Stimulated activated CD4-positive, alpha-beta T cell treated with anti-CD3 and anti-CD28 coated beads, Interleukin-15, amount 100 ng/mL, for 24 hours (primary cell): ENCODE results near the gene CEBPE.
A peak's percentile ranks its signal among the peaks of the same experiment; 100 is the strongest.

Experiments
- DNase-seq: peaks from one replicate; pipeline ENCODE4 v3.0.0-alpha.2; 2020

CEBPE gene

GRCh38 chr14:23118506-23119362 lies at the start of gene CEBPE:
TSS of gene CEBPE (minus strand) at chr14:23119255. CDS start at chr14:23119091, 164 bp downstream.
- DNase-seq = no peak

DNA sequence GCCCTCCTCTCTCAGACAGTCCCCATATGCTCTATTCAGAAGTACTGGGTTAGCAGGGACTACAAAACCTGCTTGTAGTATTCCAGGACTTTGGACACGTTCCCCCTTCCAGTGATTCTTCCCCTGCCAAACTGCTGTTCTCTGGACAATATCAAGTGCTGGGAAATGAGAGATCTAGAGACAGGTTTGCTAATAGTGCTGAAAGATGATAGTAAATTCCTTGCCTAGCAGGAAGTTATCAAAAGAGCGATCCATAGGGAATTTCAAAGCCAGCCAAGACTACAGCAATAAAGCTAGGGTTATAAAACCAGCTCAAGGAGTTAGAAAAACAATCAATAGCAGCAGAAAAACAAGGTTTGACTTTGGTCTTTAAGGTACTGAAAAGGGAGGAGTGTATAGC lies 49.2 kb upstream of the CEBPE start:
- DNase-seq = no peak

GRCh38 chr14:23167116-23167847 lies 48.2 kb upstream of the CEBPE start:
- no peak for DNase-seq

GRCh38 chr14:23164949-23165348 lies 45.9 kb upstream of the CEBPE start:
- DNase-seq = no peak

DNA sequence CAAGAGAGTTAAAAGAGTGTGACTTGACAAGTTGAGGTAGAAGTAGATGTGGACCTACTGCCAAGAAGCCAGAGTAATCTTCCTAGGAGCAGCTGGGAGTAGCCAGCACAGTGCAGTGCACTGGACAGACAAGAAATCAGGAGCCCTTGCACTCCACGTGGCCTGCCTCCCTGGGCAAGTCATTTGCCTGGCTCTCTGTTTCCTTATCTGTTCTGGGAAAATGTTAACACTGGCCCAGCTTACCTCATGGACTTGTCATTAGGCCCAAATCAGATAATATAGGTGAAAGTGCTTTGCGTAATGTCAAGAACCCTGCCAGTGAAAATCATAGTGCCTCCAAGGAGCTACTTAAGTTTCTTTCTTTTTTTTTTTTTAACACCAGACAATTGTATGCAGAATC lies 45.2 kb upstream of the CEBPE start:
- DNase-seq = no peak

GRCh38 chr14:23163830-23164229 lies 44.8 kb upstream of the CEBPE start:
- DNase-seq = no peak

DNA sequence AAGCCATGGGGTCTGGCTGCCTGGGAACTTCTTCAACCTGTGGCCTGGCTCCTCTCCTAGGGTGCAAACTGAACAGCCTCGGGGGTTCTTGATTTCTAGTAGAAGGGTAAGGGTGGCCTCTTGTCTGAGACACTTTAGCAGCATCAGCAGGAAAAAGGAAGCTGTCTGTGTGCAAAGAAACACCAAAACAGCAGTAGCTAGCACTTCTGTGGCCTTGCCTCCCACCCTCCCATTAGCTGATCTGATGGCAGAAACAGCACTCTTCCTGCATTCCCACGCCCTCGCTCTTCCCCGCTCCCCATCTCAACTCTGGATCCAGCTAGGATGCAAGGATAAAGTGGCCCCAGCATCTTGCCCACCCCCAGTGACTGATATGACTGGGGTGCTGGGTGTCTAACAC lies 43.7 kb upstream of the CEBPE start:
- no peak for DNase-seq

DNA sequence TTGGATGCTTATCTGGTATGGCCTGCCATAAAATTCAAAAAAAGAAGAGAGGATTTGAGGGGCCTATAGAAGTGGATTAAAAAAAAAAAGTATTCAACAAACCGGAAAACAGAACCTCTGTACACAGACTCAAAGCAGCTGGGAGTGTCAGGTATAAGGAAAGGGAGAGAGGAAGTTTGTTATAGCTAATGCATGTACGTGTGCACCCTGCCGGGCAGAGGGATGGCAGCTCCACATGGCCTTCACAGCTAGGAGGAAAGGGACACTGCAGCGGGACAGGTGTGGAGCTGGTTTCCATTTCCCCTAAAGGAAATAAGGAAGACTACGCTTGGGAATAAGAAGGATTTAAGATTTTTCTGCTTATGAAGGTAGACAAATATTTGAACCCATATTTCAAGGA lies 43.0 kb upstream of the CEBPE start:
- no peak for DNase-seq

DNA sequence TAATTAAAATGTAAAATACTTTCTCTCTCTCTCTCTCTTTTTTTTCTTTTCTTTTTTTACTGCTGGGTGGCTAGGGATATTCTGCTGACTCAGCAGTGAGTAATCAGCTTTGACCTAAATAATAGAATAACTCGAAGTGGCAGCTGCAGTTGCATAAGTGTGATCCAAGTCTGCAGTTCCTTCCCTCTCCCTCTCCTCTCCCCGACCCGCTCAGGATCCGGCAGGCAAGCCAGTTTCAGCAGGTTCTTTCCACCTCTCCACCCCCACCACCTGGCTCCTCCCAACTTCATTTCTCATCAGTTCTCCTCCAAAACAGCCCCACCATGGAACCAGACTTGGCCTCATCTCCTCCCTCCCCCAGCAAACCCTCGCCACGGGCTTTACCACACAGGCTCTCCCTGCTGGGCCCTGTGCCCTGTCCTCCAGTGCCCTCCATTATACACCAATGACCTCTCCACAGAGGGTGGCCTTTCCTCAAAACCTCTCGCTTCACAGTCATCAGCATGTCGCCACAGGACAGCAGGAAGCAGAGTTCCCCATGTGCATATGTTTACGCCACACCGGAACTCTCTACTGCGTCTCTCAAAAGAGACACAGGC lies 42.0 kb upstream of the CEBPE start:
- no peak for DNase-seq

DNA sequence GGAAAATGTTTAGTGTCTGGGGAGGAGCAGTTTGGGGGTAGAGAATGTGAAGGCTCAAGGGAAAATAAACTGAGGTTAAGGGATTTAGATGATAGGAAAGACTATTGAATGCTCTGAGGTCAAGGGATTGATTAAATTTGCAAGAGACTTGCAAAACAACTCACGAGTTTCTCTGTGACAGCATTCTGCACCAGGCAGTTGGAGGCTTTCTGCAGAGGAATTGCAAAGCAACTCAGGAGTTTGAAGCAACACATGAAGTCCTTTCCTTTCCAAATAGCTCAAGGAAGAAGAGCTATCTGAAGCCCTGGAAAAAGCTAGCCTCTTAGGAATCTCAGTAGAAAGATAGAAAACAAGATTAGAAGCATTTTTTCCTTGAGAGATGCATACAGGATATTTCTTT lies 40.5 kb upstream of the CEBPE start:
- no peak for DNase-seq

DNA sequence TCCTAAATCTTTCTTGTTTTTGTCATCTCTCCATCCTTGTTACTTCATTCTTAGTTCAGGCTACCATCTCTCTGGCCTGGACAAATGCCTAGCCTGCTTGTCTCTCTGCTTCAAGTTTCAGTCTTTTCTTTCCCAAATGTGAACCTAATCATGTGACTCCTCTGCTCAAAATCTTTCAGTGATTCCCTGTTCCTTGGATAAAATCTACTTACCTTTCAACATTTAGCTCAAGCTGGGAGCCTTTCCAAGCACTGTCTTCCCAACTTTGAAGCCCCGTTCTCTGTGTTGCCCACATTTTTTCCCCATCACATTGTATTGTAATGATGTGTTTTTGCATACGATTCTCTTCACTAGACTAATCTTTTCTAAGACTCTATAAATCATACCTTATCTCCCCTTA lies 39.7 kb upstream of the CEBPE start:
- no peak for DNase-seq

- no peak for DNase-seq
Measured at GRCh38 chr14:23154964-23155587, 36.0 kb upstream of the CEBPE start.

GRCh38 chr14:23153851-23154796 lies 35.1 kb upstream of the CEBPE start:
- peak; percentile 46 for DNase-seq

GRCh38 chr14:23151342-23151741 lies 32.3 kb upstream of the CEBPE start:
- DNase-seq = no peak

- no peak for DNase-seq
Measured at GRCh38 chr14:23149745-23150144, 30.7 kb upstream of the CEBPE start.

DNA sequence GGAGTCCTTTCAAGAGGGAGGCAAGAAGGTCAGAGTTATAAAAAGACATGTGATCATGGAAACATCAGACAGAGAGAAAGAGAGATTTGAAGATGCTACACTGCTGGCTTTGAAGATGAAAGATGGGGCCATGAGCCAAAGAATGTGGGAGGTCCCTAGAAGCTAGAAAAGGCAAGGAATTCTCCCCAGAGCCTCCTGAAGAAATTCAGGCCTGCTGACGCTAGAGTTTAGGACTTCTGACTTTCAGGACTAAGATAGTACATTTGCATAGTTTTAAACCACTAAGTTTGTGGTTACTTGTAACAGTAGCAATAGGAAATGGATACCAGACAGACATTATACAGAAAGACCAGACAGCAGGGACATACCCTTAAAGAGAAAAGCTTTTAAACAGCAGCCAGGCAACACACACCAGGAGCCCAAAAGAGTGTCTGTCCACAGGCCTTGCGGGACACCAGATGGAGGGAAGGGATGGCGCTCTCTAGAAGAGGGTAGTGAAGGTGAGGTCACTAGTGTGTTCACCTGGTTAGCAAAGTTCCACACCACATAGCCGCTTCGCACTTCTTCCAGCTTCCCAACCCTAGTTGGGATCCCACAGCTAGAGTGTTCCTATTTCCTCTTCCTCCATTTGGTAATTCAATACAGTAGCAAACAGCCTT lies 29.7 kb upstream of the CEBPE start:
- DNase-seq = no peak

DNA sequence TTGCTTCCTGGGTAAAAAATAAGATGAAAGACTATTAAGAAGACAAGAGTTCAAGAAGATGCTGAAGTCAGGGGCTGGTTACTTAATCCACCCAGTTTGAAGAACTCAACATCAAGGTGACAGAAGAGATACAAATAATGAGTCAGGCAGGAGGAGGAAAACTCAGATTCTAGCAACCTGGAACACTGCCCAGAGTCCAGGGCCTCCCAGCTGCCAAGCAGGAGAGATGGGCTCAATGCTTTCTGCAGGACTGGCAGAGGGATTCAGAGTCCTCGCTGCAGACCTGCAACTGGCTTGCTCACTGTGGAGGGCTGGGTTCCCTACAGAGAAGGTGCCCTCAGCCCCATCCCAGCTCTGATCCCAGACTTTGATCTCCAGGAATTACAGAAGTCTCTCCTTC lies 28.6 kb upstream of the CEBPE start:
- DNase-seq = no peak

DNA sequence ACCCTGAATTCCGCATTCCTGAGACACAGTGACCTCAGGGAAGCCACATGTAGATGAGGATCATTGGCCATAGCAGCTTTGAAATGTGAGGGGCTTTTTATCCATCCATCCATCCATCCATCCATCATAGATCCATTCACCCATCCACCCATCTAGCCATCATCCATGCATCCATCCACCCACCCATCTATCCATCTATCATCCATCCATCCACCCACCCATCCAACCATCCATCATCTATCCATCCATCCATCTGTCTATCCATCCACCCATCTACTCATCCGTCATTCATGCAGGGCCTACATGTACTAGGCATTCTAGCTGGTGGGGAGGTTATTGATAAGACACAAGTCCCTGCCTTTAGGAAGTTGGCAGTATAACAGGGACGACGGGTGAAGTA lies 27.9 kb upstream of the CEBPE start:
- DNase-seq = no peak

GRCh38 chr14:23146351-23146910 lies 27.4 kb upstream of the CEBPE start:
- no peak for DNase-seq

DNA sequence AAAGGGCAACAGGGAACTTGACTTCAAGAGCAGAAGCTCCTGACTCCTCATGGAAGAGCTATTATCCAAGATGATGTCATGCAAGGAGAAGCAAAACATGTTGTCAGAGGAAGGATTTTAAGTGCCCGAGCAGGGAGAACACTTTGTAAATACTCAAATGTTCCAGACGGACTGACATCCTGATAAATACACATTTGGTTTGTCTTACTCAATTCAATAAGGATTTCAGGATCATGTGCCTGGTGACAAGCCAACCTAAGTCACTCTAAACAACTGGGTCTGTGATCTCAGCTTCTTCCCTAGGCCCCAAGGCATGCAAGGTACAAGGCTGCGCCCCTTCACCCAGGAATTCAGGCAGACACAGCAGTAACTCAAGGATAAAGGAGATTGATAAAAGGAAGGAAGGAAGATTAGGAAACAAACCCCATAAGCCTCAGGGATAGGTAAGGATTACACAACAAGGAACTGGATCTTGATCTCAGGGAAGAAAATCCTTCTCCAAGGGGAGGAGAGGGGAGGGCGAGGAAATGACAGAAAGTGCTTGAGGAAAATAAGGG lies 26.8 kb upstream of the CEBPE start:
- no peak for DNase-seq

- DNase-seq = no peak
Measured at GRCh38 chr14:23143911-23144310, 24.9 kb upstream of the CEBPE start.
